Fibroblast of pulmonary artery (primary cell): ENCODE measurements around the gene SEMA3D.

Experiments
- DNase-seq: peaks from one replicate; pipeline ENCODE4 v3.0.0-alpha.2; 2010; ENCODE audit warnings: low read depth
- H3K4me3 ChIP-seq: replicated peaks from 2 replicates; pipeline ENCODE4 v1.5.1; 2011; ENCODE audit warnings: low read depth, mild to moderate bottlenecking, control low read depth, low read length, moderate library complexity
- TF ChIP-seq, protein P1 (sequence below): IDR thresholded peaks from 2 replicates; pipeline ENCODE4 v1.5.1; 2011; ENCODE audit warnings: mild to moderate bottlenecking, control low read depth, low read length, inconsistent platforms; ENCODE audit errors: missing control alignments

SEMA3D gene

DNA sequence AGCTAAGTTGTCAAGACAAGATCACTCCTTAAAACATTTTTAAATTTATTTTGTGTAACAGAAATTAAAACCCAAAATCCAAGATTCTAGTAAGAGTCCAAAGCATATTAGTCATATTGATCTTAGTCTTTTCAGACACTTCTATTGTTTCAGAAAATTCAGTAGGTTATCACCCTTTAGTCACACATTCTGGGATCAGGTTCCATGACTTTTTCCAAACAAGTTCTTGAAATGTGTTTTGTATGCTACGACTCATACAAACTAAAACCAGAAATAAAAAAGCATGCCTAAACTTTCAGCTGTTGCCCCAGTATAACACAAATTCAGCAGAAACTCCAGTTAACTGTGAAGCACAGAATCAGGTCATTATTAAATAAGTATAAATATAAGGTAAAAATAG lies 10.7 kb downstream of the SEMA3D start:
- TF ChIP-seq, protein P1, sequence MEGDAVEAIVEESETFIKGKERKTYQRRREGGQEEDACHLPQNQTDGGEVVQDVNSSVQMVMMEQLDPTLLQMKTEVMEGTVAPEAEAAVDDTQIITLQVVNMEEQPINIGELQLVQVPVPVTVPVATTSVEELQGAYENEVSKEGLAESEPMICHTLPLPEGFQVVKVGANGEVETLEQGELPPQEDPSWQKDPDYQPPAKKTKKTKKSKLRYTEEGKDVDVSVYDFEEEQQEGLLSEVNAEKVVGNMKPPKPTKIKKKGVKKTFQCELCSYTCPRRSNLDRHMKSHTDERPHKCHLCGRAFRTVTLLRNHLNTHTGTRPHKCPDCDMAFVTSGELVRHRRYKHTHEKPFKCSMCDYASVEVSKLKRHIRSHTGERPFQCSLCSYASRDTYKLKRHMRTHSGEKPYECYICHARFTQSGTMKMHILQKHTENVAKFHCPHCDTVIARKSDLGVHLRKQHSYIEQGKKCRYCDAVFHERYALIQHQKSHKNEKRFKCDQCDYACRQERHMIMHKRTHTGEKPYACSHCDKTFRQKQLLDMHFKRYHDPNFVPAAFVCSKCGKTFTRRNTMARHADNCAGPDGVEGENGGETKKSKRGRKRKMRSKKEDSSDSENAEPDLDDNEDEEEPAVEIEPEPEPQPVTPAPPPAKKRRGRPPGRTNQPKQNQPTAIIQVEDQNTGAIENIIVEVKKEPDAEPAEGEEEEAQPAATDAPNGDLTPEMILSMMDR = no peak
- H3K4me3 ChIP-seq = no peak overlapping the region
- DNase-seq = no peak

DNA sequence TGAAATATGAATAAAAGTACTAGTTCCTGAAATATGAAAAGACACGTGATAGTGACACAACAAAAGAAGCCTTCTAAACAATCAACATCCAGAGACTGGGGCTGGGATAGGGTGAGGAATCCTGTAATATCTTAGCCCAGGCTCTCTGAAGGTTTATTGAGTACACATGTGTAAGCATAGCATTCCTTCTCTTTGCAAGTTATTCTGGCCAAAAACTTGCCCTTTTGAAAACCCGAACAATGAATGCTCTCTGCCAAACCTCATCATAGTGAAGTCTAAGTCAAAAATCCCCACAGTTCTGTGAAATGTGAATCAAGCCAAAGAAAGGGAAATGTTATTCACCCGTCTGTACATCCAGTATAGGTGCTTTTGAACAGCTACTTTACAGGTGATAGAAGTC lies 11.6 kb downstream of the SEMA3D start:
- peak; percentile 27 for DNase-seq
- TF ChIP-seq, protein P1 = no peak

DNA sequence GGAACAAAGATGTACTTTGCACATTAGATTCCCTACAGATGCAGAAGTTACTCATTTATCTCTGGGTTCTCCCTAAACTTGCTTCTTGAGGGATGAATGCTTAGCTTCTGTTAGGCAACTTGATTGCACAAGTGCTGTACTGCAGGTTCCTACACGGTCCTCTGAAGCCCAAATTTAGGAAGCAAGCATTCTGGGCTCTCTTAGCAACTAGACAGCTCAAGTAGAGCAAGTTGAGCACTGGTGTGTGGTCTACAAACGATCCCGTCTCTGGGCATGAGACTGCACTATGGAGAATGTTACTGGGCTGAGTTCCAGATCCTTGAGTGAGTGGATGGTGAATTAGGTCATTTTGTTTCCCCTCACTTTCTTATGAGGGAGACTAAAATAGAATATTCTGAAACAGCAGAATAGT lies 14.3 kb downstream of the SEMA3D start:
- TF ChIP-seq, protein P1 = no peak
- DNase-seq = peak; percentile 89
- H3K4me3 ChIP-seq = no peak overlapping the region

More for the DNA sequence above, 11.6 kb downstream of the SEMA3D start:
- H3K4me3 ChIP-seq = no peak overlapping the region

DNA sequence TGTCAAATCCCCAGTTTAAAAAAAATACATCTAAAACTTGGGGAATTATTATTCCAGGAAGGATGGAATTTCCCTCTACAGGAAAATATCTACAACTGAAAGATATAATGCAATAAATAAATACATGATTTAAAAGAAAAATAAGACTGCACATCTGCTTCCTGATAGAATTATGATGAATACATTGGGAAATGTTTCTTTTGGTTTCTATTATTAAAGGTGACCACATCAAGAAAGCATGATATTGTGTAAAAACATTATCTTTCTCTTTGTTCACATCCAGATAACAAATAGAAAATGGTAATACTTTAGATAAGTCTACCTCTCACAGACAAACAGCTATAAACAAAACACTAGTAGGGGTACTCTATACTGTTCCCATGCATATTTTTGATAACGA lies 19.2 kb downstream of the SEMA3D start:
- no peak overlapping the region for H3K4me3 ChIP-seq
- TF ChIP-seq, protein P1 = no peak
- DNase-seq = peak; percentile 64

DNA sequence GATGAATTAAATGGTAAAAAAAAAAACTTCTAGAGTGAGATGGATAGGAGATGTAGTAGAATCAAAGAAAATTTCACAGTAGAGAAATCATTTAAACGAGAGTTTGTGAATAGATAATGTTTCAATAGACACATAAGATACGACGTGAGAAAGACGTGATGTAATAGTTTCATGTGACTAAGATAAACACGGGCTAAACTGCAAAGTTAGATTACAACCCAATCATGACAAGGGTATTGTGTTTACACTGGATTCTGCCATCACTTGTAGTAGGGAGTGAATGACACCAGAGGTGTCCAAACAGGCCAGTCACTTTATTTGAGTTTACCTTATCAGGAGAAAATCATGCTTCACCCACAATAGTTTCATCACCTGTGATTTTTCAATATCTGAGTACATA lies 21.6 kb downstream of the SEMA3D start:
- H3K4me3 ChIP-seq = no peak overlapping the region
- no peak for DNase-seq
- TF ChIP-seq, protein P1 = no peak

DNA sequence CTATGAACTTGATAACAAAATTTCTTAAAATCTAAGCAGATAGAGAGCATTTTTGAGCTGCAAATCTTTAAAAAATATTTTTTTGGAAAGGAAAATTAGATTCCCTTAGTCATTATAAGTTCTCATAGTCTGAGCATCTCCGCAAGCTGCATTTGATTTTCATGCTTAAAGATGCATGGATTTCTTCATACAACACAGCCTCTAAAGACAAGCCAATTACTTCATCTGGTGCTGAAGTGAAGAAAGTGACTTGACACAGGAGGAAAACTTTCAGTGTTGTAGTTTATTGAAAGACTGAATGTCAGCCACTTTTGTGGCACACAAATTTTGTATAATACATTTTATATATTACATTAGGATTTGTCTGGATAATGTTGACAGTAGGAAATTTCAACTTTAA lies 22.5 kb downstream of the SEMA3D start:
- no peak for DNase-seq
- no peak overlapping the region for H3K4me3 ChIP-seq
- TF ChIP-seq, protein P1 = no peak

DNA sequence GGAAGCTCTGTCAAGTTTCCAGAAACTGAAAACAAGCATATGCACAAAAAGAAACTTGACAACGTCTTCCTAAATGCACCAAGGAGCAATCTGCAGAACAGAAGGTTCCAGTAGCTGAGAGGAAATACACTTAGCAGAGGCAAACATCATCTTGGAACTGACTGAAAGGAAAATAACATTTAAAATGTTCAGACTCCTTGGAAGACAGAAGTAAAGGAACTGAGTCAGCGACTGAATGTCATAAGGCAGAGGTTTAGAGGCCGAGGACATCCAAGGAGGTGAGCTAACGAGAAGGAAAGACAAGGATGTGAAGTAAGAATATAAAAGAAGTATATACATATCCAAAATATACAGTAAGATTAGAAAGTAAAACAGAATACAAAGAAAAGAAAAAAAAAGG lies 24.1 kb downstream of the SEMA3D start:
- H3K4me3 ChIP-seq = peak overlapping the region; percentile 27
- peak; percentile 40 for DNase-seq
- TF ChIP-seq, protein P1 = no peak
